Activated T-cell treated with anti-CD3 and anti-CD28 coated beads, Interleukin-2, amount 50 U/mL, for 72 hours (primary cell): ENCODE data around the gene EPHA7. TPM values are rescaled to one million over a fixed set of nuclear protein-coding genes. Genes with fewer than 3 reads are reported as not detected.

Experiments used
- ATAC-seq, 2 donors: fragments of 150-1000 bp; cut with Tn5 transposase; replicated peaks in 1 of 2; 2 replicates each; pipeline ENCODE4 v1.10.0; 2021; ENCODE audit warnings: moderate library complexity in 2 of 2, mild to moderate bottlenecking in 1 of 2
- DNase-seq, 2 donors: peaks; one replicate each; pipeline ENCODE4 v3.0.0; 2021 to 2022; ENCODE audit warnings: mixed read lengths in 1 of 2
- H3K27ac Mint-ChIP-seq: one replicate; pipeline ENCODE4 v1.8.0; 2022; ENCODE audit warnings: mild to moderate bottlenecking, moderate library complexity, mixed read lengths
- H3K27me3 Mint-ChIP-seq: one replicate; pipeline ENCODE4 v1.8.0; 2022; ENCODE audit warnings: low read depth, mixed read lengths
- H3K36me3 Mint-ChIP-seq, 2 donors: one replicate each; pipeline ENCODE4 v1.8.0; 2022; ENCODE audit warnings: mixed read lengths in 2 of 2, mild to moderate bottlenecking in 1 of 2; ENCODE audit not compliant: insufficient read depth in 2 of 2
- H3K4me1 Mint-ChIP-seq: one replicate; pipeline ENCODE4 v1.8.0; 2022; ENCODE audit warnings: low read depth, mixed read lengths
- H3K4me3 Mint-ChIP-seq, 2 donors: one replicate each; pipeline ENCODE4 v1.8.0; 2022; ENCODE audit warnings: mild to moderate bottlenecking in 2 of 2, mixed read lengths in 2 of 2, moderate library complexity in 2 of 2
- H3K9me3 Mint-ChIP-seq, 2 donors: one replicate each; pipeline ENCODE4 v1.8.0; 2022; ENCODE audit warnings: mixed read lengths in 2 of 2
- total RNA-seq, 2 donors: library from RNA; stranded (reverse); gene quantifications; one replicate each; pipeline ENCODE4 v1.2.3, GENCODE V29; 2022

EPHA7 gene
- total RNA-seq, 2 donors from 2014 or later = not detected

DNA sequence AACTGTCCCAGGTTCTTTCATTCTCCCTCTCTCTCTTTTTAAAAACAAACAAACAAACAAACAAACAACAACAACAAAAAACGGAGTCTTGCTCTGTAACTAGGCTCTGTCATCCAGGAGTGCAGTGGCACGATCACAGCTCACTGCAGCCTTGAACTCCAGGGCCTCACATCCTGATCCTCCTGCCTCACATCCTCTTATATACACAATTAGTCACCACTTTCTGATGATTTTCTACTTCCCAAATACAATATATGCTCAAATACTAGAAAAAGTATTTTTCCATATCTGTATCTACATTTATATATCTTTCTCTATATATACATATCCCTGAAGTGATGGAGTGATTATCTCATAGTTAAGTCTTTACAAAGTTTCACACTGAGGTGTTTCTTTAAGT lies 170.7 kb downstream of the EPHA7 start:
- Mint-ChIP-seq H3K4me1 (no peaks in the 10 kb centered on the region), H3K36me3 (no peaks in the 10 kb centered on the region)
- ATAC-seq = no peak

GRCh38 chr6:93243231-93243778 lies 176.1 kb downstream of the EPHA7 start:
- no peak overlapping the region for H3K4me3 Mint-ChIP-seq
- H3K9me3 Mint-ChIP-seq = peaks cover 0 to 4% of the 10 kb centered on the region in 2 donors
- no peaks in the 10 kb centered on the region for H3K36me3 Mint-ChIP-seq
- H3K4me1 Mint-ChIP-seq = no peaks in the 10 kb centered on the region
- ATAC-seq (no peak), DNase-seq (no peak)
- no peaks in the 10 kb centered on the region for H3K27me3 Mint-ChIP-seq
- no peak overlapping the region for H3K27ac Mint-ChIP-seq

More for the DNA sequence above, 170.7 kb downstream of the EPHA7 start:
- Mint-ChIP-seq H3K27me3 (no peaks in the 10 kb centered on the region), H3K27ac (no peak overlapping the region), H3K4me3 (no peak overlapping the region), H3K9me3 (peaks cover 3% of the 10 kb centered on the region in 2 donors)
- DNase-seq = no peak

DNA sequence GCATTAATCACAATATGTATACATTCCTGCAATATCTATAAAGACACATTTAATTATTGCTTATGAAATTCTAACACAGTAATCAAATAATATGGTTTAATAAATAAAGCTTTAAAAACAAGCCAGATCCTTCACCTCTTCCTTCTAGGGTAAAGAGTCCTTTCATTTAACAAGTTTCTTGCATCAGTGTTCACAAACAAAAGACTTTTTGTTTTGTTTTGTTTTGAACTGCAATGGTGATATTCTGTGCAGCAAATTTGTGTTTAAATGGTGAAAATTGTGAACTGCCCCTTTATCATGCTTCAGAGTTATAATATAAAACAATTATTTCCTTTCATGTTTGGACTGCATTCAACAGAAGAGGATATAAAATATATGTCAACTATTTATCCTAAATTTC lies 177.3 kb downstream of the EPHA7 start:
- ATAC-seq (no peak), DNase-seq (no peak)
- H3K27me3 Mint-ChIP-seq = no peaks in the 10 kb centered on the region
- H3K27ac Mint-ChIP-seq = no peak overlapping the region
- H3K9me3 Mint-ChIP-seq = peaks cover 0 to 4% of the 10 kb centered on the region in 2 donors
- no peaks in the 10 kb centered on the region for H3K36me3 Mint-ChIP-seq
- no peaks in the 10 kb centered on the region for H3K4me1 Mint-ChIP-seq
- H3K4me3 Mint-ChIP-seq = no peak overlapping the region

DNA sequence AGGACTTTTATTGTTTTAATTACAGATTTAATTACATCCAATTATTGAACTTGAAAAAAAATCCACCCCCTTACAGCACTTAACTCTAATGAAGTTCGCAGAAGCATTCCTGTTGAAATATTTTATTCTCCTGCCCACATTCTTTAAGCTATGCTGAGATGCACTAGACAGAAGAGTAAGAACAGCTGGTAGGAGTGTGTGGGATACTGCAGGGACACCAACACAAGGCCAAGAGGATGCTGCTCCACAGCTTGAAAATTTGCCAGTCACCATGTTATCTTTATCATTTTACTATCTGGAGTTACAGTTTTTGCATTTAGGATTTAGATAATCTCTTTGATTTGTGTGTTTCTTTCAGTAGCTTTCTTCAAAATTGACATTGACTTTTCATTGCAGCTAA lies 180.7 kb downstream of the EPHA7 start:
- Mint-ChIP-seq H3K27me3 (no peaks in the 10 kb centered on the region), H3K4me3 (no peak overlapping the region), H3K4me1 (no peaks in the 10 kb centered on the region), H3K9me3 (peaks cover 3 to 10% of the 10 kb centered on the region in 2 donors), H3K36me3 (no peaks in the 10 kb centered on the region), H3K27ac (no peak overlapping the region)
- DNase-seq (no peak), ATAC-seq (no peak)

DNA sequence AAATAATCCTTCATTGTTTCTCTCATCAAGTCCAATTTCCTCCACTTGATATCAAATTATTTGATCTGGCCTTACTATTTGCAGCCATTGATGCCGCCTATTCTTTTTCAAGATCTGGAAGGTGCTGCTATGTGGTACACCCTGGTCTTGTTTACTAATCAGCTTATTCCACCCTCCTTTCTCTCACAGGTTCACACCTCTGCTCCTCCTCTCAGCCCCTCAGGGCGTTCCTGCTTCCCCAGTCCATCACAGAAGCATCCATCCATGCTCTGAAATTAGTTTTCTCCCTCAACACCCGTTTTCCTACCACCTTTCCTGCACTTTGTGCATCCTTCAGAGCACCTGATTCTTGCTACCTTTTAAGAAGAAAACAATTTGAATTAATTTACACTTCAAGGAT lies 183.6 kb downstream of the EPHA7 start:
- Mint-ChIP-seq H3K4me1 (no peaks in the 10 kb centered on the region), H3K27ac (no peak overlapping the region), H3K9me3 (peaks cover 3 to 10% of the 10 kb centered on the region in 2 donors), H3K36me3 (no peaks in the 10 kb centered on the region), H3K27me3 (no peaks in the 10 kb centered on the region), H3K4me3 (no peak overlapping the region)
- no peak for ATAC-seq
- no peak for DNase-seq

DNA sequence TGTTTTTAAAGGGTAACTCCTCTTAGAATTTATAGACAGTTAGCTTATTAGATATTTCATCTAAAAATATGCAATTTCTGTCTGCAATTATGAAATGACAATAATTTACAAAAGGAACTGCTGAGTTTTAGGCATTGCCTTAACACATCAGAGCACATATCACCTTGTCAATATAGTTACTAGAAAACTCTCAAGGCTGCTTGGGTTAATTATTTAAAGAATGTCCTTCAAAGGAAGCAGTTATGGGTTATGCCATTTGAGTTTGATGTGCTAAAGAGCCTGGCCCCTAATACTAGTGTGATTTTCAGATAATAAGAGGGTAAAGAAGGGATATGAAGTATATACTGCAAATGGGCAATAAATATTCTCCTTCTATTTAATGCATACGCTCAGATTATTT lies 192.5 kb downstream of the EPHA7 start:
- ATAC-seq = no peak

GRCh38 chr6:93222071-93222851 lies 197.1 kb downstream of the EPHA7 start:
- Mint-ChIP-seq H3K27me3 (no peaks in the 10 kb centered on the region), H3K4me1 (no peaks in the 10 kb centered on the region), H3K27ac (no peak overlapping the region), H3K36me3 (no peaks in the 10 kb centered on the region), H3K4me3 (no peak overlapping the region), H3K9me3 (peaks cover 2 to 13% of the 10 kb centered on the region in 2 donors)
- ATAC-seq (no peak), DNase-seq (no peak)

More for the DNA sequence above, 192.5 kb downstream of the EPHA7 start:
- peaks cover 0 to 5% of the 10 kb centered on the region in 2 donors for H3K9me3 Mint-ChIP-seq
- H3K36me3 Mint-ChIP-seq = no peaks in the 10 kb centered on the region
- no peak overlapping the region for H3K4me3 Mint-ChIP-seq
- no peak for DNase-seq
- no peaks in the 10 kb centered on the region for H3K27me3 Mint-ChIP-seq
- H3K27ac Mint-ChIP-seq = no peak overlapping the region
- H3K4me1 Mint-ChIP-seq = no peaks in the 10 kb centered on the region

DNA sequence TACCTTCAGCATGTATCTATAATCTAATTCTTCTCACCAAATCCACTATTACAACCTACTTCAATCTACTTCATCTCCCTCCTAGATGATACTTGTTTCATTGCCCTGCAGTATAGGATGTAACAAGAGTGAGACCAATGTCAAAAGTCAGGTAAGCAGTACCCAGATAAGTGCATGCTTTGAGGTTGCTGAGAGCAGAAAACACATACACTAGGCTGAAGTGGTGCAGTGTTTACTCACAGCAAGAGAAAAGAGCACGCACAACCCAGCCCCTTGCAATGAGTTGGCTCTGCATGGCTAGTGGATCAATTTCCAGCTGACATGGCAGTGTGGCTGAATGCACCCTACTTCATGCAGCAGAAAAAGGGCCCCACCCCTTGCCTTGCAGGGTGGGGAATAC lies 199.9 kb downstream of the EPHA7 start:
- H3K27me3 Mint-ChIP-seq = no peaks in the 10 kb centered on the region
- no peak overlapping the region for H3K27ac Mint-ChIP-seq
- DNase-seq (no peak), ATAC-seq (no peak)
- H3K36me3 Mint-ChIP-seq = no peaks in the 10 kb centered on the region
- no peaks in the 10 kb centered on the region for H3K4me1 Mint-ChIP-seq
- no peak overlapping the region for H3K4me3 Mint-ChIP-seq
- peaks cover 5 to 20% of the 10 kb centered on the region in 2 donors for H3K9me3 Mint-ChIP-seq

GRCh38 chr6:93218096-93218495 lies 201.3 kb downstream of the EPHA7 start:
- no peak overlapping the region for H3K4me3 Mint-ChIP-seq
- H3K4me1 Mint-ChIP-seq = no peaks in the 10 kb centered on the region
- peaks cover 5 to 21% of the 10 kb centered on the region in 2 donors for H3K9me3 Mint-ChIP-seq
- H3K27me3 Mint-ChIP-seq = no peaks in the 10 kb centered on the region
- no peaks in the 10 kb centered on the region for H3K36me3 Mint-ChIP-seq
- no peak for DNase-seq
- H3K27ac Mint-ChIP-seq = no peak overlapping the region
- no peak for ATAC-seq

DNA sequence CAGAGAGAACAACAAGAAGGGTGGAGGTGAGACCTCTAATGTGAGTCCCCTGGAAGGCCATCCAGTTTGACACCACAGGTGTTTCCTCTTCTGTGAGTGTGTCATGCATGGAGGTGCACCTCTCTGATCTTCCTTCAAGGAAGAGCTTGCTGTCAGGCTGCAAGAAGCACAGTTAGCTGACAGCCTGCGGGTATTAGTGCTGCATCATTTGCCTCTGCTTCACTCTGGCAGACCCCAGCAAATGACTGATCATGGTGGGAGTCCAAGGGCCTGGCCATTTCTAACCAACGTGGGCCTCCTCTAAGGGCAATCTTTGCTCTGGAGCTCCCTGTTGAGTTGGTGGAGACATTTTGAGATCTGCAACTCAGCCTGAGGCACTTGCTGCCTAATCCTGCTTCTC lies 206.3 kb downstream of the EPHA7 start:
- Mint-ChIP-seq H3K9me3 (peaks cover 5 to 10% of the 10 kb centered on the region in 2 donors), H3K27ac (no peak overlapping the region), H3K27me3 (no peaks in the 10 kb centered on the region), H3K36me3 (no peaks in the 10 kb centered on the region), H3K4me1 (no peaks in the 10 kb centered on the region), H3K4me3 (no peak overlapping the region)
- DNase-seq (no peak), ATAC-seq (no peak)

GRCh38 chr6:93210908-93211307 lies 208.5 kb downstream of the EPHA7 start:
- no peak overlapping the region for H3K27ac Mint-ChIP-seq
- no peaks in the 10 kb centered on the region for H3K36me3 Mint-ChIP-seq
- no peak overlapping the region for H3K4me3 Mint-ChIP-seq
- peaks cover 2 to 7% of the 10 kb centered on the region in 2 donors for H3K9me3 Mint-ChIP-seq
- DNase-seq (no peak), ATAC-seq (no peak)
- H3K4me1 Mint-ChIP-seq = no peaks in the 10 kb centered on the region
- no peaks in the 10 kb centered on the region for H3K27me3 Mint-ChIP-seq

- DNase-seq (no peak), ATAC-seq (no peak)
- no peaks in the 10 kb centered on the region for H3K4me1 Mint-ChIP-seq
- H3K4me3 Mint-ChIP-seq = no peak overlapping the region
- no peak overlapping the region for H3K27ac Mint-ChIP-seq
- peaks cover 4 to 5% of the 10 kb centered on the region in 2 donors for H3K9me3 Mint-ChIP-seq
- no peaks in the 10 kb centered on the region for H3K36me3 Mint-ChIP-seq
- no peaks in the 10 kb centered on the region for H3K27me3 Mint-ChIP-seq
These were observed 210.0 kb downstream of the EPHA7 start for GRCh38 chr6:93209358-93209757.

DNA sequence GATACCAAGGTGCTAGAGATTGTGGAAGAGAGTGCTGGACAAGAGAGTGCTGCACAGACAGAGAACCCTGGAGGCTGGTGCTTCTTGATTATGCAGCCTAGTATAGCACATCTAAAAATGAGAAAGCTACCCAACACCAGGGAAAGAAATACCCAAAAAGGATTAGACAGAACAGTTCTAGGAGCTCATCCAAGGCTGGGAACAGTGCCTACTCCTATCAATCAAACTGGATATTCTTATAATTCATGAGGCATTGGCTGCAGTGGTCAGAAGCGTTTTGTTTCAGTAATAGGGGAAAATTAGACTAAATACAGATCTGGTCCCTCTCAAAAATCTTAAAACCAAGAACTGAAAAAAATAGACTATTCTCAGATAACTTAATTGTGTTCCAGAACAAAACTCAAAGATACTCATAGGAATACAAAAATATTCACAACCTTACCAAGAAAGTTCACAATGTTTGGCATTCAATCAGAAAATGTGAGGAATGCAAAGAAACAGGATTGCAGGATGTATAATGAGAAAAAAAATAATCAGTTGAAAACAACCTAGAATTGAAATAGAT lies 222.9 kb downstream of the EPHA7 start:
- no peak for ATAC-seq
- no peak overlapping the region for H3K27ac Mint-ChIP-seq

More for the DNA sequence above, 222.9 kb downstream of the EPHA7 start:
- H3K36me3 Mint-ChIP-seq = peaks cover 0 to 3% of the 10 kb centered on the region in 2 donors
- no peaks in the 10 kb centered on the region for H3K4me1 Mint-ChIP-seq
- no peaks in the 10 kb centered on the region for H3K27me3 Mint-ChIP-seq
- no peak for DNase-seq
- H3K4me3 Mint-ChIP-seq = no peak overlapping the region
- peaks cover 7 to 10% of the 10 kb centered on the region in 2 donors for H3K9me3 Mint-ChIP-seq
